K562 (cell line): Measurements from ENCODE around the gene GFI1B. TPM values are rescaled to one million over a fixed set of nuclear protein-coding genes. Genes with fewer than 3 reads are reported as not detected.
A peak's percentile ranks its signal among the peaks of the same experiment; 100 is the strongest.

Source experiments
- AFF1 ChIP-seq, 2 experiments: fragments of 450-650 bp; IDR thresholded peaks; 2 replicates each; pipeline ENCODE4 v1.6.1; 2018; ENCODE audit warnings: mild to moderate bottlenecking in 2 of 2, low read depth in 1 of 2; ENCODE audit not compliant: partially characterized antibody in 2 of 2
- E2F6 ChIP-seq, 2 experiments: IDR thresholded peaks; 2 replicates each; pipeline ENCODE4 v1.6.1; 2011; ENCODE audit warnings: borderline replicate concordance in 1 of 2, control low read depth in 1 of 2, low read depth in 1 of 2, low read length in 1 of 2, mild to moderate bottlenecking in 1 of 2, mixed read lengths in 1 of 2, moderate library complexity in 1 of 2; ENCODE audit not compliant: insufficient read depth in 1 of 2, insufficient read length in 1 of 2, poor library complexity in 1 of 2, severe bottlenecking in 1 of 2; ENCODE audit errors: extremely low read depth in 1 of 2
- MEIS2 ChIP-seq: fragments of 450-650 bp; IDR thresholded peaks from 2 replicates; pipeline ENCODE4 v1.6.1; 2014; ENCODE audit warnings: mild to moderate bottlenecking; ENCODE audit not compliant: partially characterized antibody
- MITF ChIP-seq: IDR thresholded peaks from 2 replicates; pipeline ENCODE4 v1.6.1; 2014; ENCODE audit warnings: antibody characterized with exemption
- MTF1 ChIP-seq: fragments of 250-450 bp; sonication (Bioruptor Pico); IDR thresholded peaks from 2 replicates; pipeline ENCODE4 v1.9.0; 2021; ENCODE audit warnings: moderate library complexity, mild to moderate bottlenecking, inconsistent platforms, borderline replicate concordance
- NCOA1 ChIP-seq: fragments of 450-650 bp; IDR thresholded peaks from 2 replicates; pipeline ENCODE4 v1.6.1; 2016; ENCODE audit warnings: low read depth
- PHTF2 ChIP-seq: fragments of 250-450 bp; sonication (Bioruptor Pico); IDR thresholded peaks from 2 replicates; pipeline ENCODE4 v1.5.0; 2021; ENCODE audit warnings: mild to moderate bottlenecking
- PKNOX1 ChIP-seq: fragments of 450-650 bp; IDR thresholded peaks from 2 replicates; pipeline ENCODE4 v1.6.1; 2016
- POLR2AphosphoS2 ChIP-seq: IDR thresholded peaks from 2 replicates; pipeline ENCODE4 v1.6.1; 2012; ENCODE audit warnings: low read length, improper control_type of control experiment
- PPARD ChIP-seq: fragments of 250-450 bp; sonication (Bioruptor Pico); IDR thresholded peaks from 2 replicates; pipeline ENCODE4 v1.8.0; 2022; ENCODE audit warnings: inconsistent platforms, mild to moderate bottlenecking, moderate library complexity
- RBM25 ChIP-seq: fragments of 200-400 bp; formaldehyde crosslinking; IDR thresholded peaks from 2 replicates; pipeline ENCODE4 v1.6.1; 2018; ENCODE audit warnings: low read length, low read depth, moderate library complexity; ENCODE audit not compliant: severe bottlenecking
- SNRNP70 ChIP-seq: fragments of 200-400 bp; formaldehyde crosslinking; optimal IDR thresholded peaks from 2 replicates; pipeline ENCODE3; 2017; ENCODE audit warnings: low read depth, low read length
- TCF7 ChIP-seq: sonication (generic); IDR thresholded peaks from 2 replicates; pipeline ENCODE4 v1.6.1; 2016; ENCODE audit warnings: antibody characterized with exemption, borderline replicate concordance
- XRCC3 ChIP-seq: fragments of 450-650 bp; IDR thresholded peaks from 2 replicates; pipeline ENCODE4 v1.6.1; 2017; ENCODE audit warnings: mild to moderate bottlenecking, moderate library complexity
- ZBTB2 ChIP-seq: fragments of 450-650 bp; IDR thresholded peaks from 2 replicates; pipeline ENCODE4 v1.6.1; 2016; ENCODE audit warnings: antibody characterized with exemption
- ZC3H4 ChIP-seq: sonication (generic); formaldehyde crosslinking; IDR thresholded peaks from 2 replicates; pipeline ENCODE4 v1.9.0; 2021; ENCODE audit warnings: missing genetic modification reagents, borderline replicate concordance
- polyA plus RNA-seq, 8 experiments: library from polyadenylated mRNA; depleted of rRNA in 4 of 8; stranded (reverse) in 5 of 8; unstranded in 3 of 8; fragments of >200 nt; fragmentation: Nextera tagmentation in 2 of 8; fragmentation: Illumina TruSeq in 1 of 8; extraction: Ambion mirVana in 2 of 8; extraction: Trizol in 1 of 8; gene quantifications; 2 replicates each; pipeline versions ENCODE4 v1.2.1 to v1.2.3, GENCODE V29; 2011 to 2014; ENCODE audit warnings: inconsistent platforms in 1 of 8, missing spikeins in 1 of 8
- total RNA-seq, 7 experiments: library from RNA; depleted of rRNA in 6 of 7; stranded (reverse); fragments of >200 nt in 6 of 7; fragmentation: Illumina TruSeq in 2 of 7; extraction: Trizol in 2 of 7; gene quantifications; 2 replicates each; pipeline versions ENCODE4 v1.2.1 to v1.2.3, GENCODE V29; 2011 to 2021; ENCODE audit warnings: low replicate concordance in 1 of 7

GFI1B gene
- total and polyA plus RNA-seq, 9 of the 15 experiments (the other 6 are each of a cell fraction or from before 2014, with no cell fraction given) = 8.0 to 75.7 (median 34.5) TPM

- TF ChIP-seq AFF1 (IDR thresholded peaks at IDR 0.05; ENCODE audit: low read depth in 1 of 2, partially characterized antibody in 2 of 2) (peak; percentile 69 to 96), PKNOX1 (peak; percentile 72), SNRNP70 (no peak), RBM25 (no peak), E2F6 (IDR thresholded peaks at IDR 0.05; ENCODE audit: borderline replicate concordance in 1 of 2, extremely low read depth in 1 of 2, insufficient read depth in 1 of 2, insufficient read length in 1 of 2, low read depth in 1 of 2, low read length in 1 of 2, poor library complexity in 1 of 2, severe bottlenecking in 1 of 2) (peak in 1 of 2 experiments; percentile 56), POLR2AphosphoS2 (no peak), PHTF2 (CRISPR knock-in tag) (no peak; the same call in 1 of the 2 replicates), XRCC3 (no peak), ZC3H4 (CRISPR knock-in tag) (0 out of 2 replicates have a peak, but pooled peaks have one; percentile 24), MTF1 (CRISPR knock-in tag) (no peak), MEIS2 (peak; percentile 17), NCOA1 (peak; percentile 73; the same call in 1 of the 2 replicates), TCF7 (peak; percentile 64; the same call in 1 of the 2 replicates), ZBTB2 (peak; percentile 81), PPARD (CRISPR knock-in tag) (no peak), MITF (peak; percentile 100)
These were observed 34.0 kb upstream of the GFI1B start, which contains the start of gene TSC1 (continued) for GRCh38 chr9:132944294-132945185.
